Measurements from ENCODE around the gene PIGQ.

The PIGQ gene

GRCh38 chr16:630815-631405 lies 61.1 kb downstream of the PIGQ start, which contains the start of gene WFIKKN1:
TSS of gene WFIKKN1 (plus strand) at chr16:630985. CDS start at chr16:631254, 269 bp downstream.
- DNase-seq: no peak

GRCh38 chr16:631808-632358 lies 62.1 kb downstream of the PIGQ start:
- DNase-seq: no peak

DNA sequence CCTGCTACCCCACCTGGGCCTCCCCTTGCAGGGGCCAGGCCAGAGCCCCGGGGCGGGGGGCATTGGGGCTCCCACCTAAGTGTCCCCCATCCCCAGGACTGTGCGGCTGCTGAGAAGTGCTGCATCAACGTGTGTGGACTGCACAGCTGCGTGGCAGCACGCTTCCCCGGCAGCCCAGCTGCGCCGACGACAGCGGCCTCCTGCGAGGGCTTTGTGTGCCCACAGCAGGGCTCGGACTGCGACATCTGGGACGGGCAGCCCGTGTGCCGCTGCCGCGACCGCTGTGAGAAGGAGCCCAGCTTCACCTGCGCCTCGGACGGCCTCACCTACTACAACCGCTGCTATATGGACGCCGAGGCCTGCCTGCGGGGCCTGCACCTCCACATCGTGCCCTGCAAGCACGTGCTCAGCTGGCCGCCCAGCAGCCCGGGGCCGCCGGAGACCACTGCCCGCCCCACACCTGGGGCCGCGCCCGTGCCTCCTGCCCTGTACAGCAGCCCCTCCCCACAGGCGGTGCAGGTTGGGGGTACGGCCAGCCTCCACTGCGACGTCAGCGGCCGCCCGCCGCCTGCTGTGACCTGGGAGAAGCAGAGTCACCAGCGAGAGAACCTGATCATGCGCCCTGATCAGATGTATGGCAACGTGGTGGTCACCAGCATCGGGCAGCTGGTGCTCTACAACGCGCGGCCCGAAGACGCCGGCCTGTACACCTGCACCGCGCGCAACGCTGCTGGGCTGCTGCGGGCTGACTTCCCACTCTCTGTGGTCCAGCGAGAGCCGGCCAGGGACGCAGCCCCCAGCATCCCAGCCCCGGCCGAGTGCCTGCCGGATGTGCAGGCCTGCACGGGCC lies 62.9 kb downstream of the PIGQ start:
- DNase-seq: no peak

DNA sequence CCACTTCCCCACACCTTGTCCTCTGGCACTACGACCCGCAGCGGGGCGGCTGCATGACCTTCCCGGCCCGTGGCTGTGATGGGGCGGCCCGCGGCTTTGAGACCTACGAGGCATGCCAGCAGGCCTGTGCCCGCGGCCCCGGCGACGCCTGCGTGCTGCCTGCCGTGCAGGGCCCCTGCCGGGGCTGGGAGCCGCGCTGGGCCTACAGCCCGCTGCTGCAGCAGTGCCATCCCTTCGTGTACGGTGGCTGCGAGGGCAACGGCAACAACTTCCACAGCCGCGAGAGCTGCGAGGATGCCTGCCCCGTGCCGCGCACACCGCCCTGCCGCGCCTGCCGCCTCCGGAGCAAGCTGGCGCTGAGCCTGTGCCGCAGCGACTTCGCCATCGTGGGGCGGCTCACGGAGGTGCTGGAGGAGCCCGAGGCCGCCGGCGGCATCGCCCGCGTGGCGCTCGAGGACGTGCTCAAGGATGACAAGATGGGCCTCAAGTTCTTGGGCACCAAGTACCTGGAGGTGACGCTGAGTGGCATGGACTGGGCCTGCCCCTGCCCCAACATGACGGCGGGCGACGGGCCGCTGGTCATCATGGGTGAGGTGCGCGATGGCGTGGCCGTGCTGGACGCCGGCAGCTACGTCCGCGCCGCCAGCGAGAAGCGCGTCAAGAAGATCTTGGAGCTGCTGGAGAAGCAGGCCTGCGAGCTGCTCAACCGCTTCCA lies 63.7 kb downstream of the PIGQ start:
- no peak for DNase-seq
